ENCODE measurements around the gene CNKSR3.

GRCh38 chr6:154447954-154448353 lies 62.5 kb downstream of the CNKSR3 start:
- no peak for TF ChIP-seq CTCF (IDR thresholded peaks at IDR 0.05)
- TF ChIP-seq POLR2A (IDR thresholded peaks at IDR 0.05), result no peak

All from body of pancreas (tissue), 4 donors.